Measurements from ENCODE around the gene YAE1. TPM values are rescaled to one million over a fixed set of nuclear protein-coding genes. Genes with fewer than 3 reads are reported as not detected.

Gene YAE1
- total and polyA plus RNA-seq, 2 of the 13 experiments (the other 11 are each of a cell fraction or from before 2014, with no cell fraction given), result 18.7 to 28.3 TPM

DNA sequence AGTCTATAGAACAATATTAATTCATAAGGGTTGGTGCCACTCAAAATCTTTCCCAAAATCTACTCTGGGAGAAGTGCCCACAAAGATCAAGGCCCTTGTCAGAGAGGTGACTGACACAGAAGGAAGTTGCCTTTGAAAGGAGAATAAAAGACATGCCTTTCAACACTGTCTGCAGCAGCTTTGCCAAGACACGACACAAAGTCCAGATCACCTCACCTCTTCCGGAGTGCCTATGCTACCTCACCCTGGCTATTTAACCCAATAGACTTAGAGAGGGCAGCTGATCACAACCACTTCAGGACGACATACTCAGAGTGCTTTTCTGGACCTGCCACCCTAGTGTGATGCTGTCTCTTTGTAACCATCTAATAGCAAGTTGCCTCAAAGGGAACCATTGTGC, 49.0 kb upstream of the YAE1 start (continued):
- TF ChIP-seq SCMH1 (CRISPR knock-in tag; IDR thresholded peaks at IDR 0.05; ENCODE audit: borderline replicate concordance) (no peak), NR2F6 (IDR thresholded peaks at IDR 0.05) (no peak), NR2F6 (CRISPR knock-in tag; IDR thresholded peaks at IDR 0.05) (no peak), ZEB1 (IDR thresholded peaks at IDR 0.05; ENCODE audit: insufficient replicate concordance, low read depth) (no peak), ZNF251 (CRISPR knock-in tag; IDR thresholded peaks at IDR 0.05) (no peak)
- TF ChIP-seq, protein P1, sequence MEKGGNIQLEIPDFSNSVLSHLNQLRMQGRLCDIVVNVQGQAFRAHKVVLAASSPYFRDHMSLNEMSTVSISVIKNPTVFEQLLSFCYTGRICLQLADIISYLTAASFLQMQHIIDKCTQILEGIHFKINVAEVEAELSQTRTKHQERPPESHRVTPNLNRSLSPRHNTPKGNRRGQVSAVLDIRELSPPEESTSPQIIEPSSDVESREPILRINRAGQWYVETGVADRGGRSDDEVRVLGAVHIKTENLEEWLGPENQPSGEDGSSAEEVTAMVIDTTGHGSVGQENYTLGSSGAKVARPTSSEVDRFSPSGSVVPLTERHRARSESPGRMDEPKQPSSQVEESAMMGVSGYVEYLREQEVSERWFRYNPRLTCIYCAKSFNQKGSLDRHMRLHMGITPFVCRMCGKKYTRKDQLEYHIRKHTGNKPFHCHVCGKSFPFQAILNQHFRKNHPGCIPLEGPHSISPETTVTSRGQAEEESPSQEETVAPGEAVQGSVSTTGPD (CRISPR knock-in tag; IDR thresholded peaks at IDR 0.05), result no peak

GRCh38 chr7:39525926-39526325, 40.3 kb upstream of the YAE1 start:
- H3K27ac ChIP-seq (ENCODE audit: extremely low read length, insufficient read depth, low read length), result no peak overlapping the region
- ChIA-PET CTCF (ENCODE audit: low intra/inter-chr PET ratio, low total read pairs) (no interaction called here), POLR2A (no interaction called here)
- no peaks in the 10 kb centered on the region for H3K9me3 ChIP-seq (ENCODE audit: low read length)
- no peak for TF ChIP-seq PAXIP1 (CRISPR knock-in tag; conservative IDR thresholded peaks at IDR 0.05)
- no peak for TF ChIP-seq SOX13 (IDR thresholded peaks at IDR 0.05)
- no peak for TF ChIP-seq SOX13 (CRISPR knock-in tag; conservative IDR thresholded peaks at IDR 0.05 in 1 of 2, IDR thresholded peaks at IDR 0.05 in 1 of 2)
- TF ChIP-seq, protein P2, sequence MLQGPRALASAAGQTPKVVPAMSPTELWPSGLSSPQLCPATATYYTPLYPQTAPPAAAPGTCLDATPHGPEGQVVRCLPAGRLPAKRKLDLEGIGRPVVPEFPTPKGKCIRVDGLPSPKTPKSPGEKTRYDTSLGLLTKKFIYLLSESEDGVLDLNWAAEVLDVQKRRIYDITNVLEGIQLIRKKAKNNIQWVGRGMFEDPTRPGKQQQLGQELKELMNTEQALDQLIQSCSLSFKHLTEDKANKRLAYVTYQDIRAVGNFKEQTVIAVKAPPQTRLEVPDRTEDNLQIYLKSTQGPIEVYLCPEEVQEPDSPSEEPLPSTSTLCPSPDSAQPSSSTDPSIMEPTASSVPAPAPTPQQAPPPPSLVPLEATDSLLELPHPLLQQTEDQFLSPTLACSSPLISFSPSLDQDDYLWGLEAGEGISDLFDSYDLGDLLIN (CRISPR knock-in tag; IDR thresholded peaks at IDR 0.05; ENCODE audit: borderline replicate concordance), result no peak
- TF ChIP-seq JARID2 (CRISPR knock-in tag; IDR thresholded peaks at IDR 0.05; ENCODE audit: insufficient replicate concordance), result no peak
- no peak for DNase-seq (ENCODE audit: low spot score)
- no peaks in the 10 kb centered on the region for H3K27me3 ChIP-seq (ENCODE audit: control insufficient read depth in 1 of 2, insufficient read depth in 2 of 2, low read length in 2 of 2)
- no peak overlapping the region for H3K9ac ChIP-seq (ENCODE audit: insufficient read depth, low read depth, low read length)
- H2AFZ ChIP-seq (ENCODE audit: low read length), result no peak overlapping the region
- no peaks in the 10 kb centered on the region for H3K36me3 ChIP-seq (replicated peaks in 1 of 2; ENCODE audit: control insufficient read depth in 1 of 2, insufficient read depth in 2 of 2, low read length in 2 of 2)
- no peaks in the 10 kb centered on the region for H4K20me1 ChIP-seq (ENCODE audit: insufficient read depth, low read length)
- no peak overlapping the region for H3K4me3 ChIP-seq (replicated peaks in 1 of 3; ENCODE audit: insufficient read depth in 1 of 3, low read depth in 2 of 3, low read length in 3 of 3)
- intact Hi-C loops (cut with micrococcal nuclease; ENCODE audit: unreplicated experiment), result no loop called here
- no TSS peak for BruUV-seq (replicated peaks)
- ATAC-seq, result no peak
- WGBS (ENCODE audit: low lambda C conversion rate), result 19% methylated on average over 1 of the region's 1 CpG
- FAIRE-seq, result no peak
- H3K79me2 ChIP-seq (ENCODE audit: insufficient read depth, low read length), result no peaks in the 10 kb centered on the region
- H3K4me1 ChIP-seq (ENCODE audit: insufficient read depth, low read length), result no peaks in the 10 kb centered on the region
- no peak overlapping the region for H3K4me2 ChIP-seq (ENCODE audit: low read depth, low read length)
- in situ Hi-C loops (cut with HindIII; ENCODE audit: extremely low pct_ligation_motif_present, low pct_unique_long_range_greater_than_20kb), result no loop called here

Measured in HepG2 (cell line).